GM12878 (cell line): Measurements from ENCODE around the gene VPS8. TPM values are rescaled to one million over a fixed set of nuclear protein-coding genes. Genes with fewer than 3 reads are reported as not detected.

Source experiments
- CHD1 ChIP-seq: IDR thresholded peaks from 2 replicates; pipeline ENCODE4 v1.6.1; 2012; ENCODE audit warnings: low read depth, low read length, improper control_type of control experiment
- DPF2 ChIP-seq: fragments of 450-650 bp; IDR thresholded peaks from 2 replicates; pipeline ENCODE4 v1.6.1; 2017; ENCODE audit warnings: mild to moderate bottlenecking
- GABPA ChIP-seq: IDR thresholded peaks from 2 replicates; pipeline ENCODE4 v1.6.1; 2014; ENCODE audit warnings: antibody characterized with exemption, low read depth, mild to moderate bottlenecking, inconsistent platforms
- NR2C1 ChIP-seq: fragments of 450-650 bp; IDR thresholded peaks from 2 replicates; pipeline ENCODE4 v1.6.1; 2017; ENCODE audit warnings: antibody characterized with exemption, mild to moderate bottlenecking, moderate library complexity
- POU2F2 ChIP-seq: IDR thresholded peaks from 3 replicates; pipeline ENCODE4 v1.6.1; 2011; ENCODE audit warnings: low read depth, mild to moderate bottlenecking, low read length, borderline replicate concordance
- PRDM15 ChIP-seq: fragments of 450-650 bp; formaldehyde crosslinking; IDR thresholded peaks from 2 replicates; pipeline ENCODE4 v1.4.0; 2020; ENCODE audit warnings: mild to moderate bottlenecking, moderate library complexity
- SMC3 ChIP-seq: IDR thresholded peaks from 2 replicates; pipeline ENCODE4 v1.6.1; 2011; ENCODE audit warnings: low read length, improper control_type of control experiment, borderline replicate concordance
- TCF12 ChIP-seq: IDR thresholded peaks from 2 replicates; pipeline ENCODE4 v1.6.1; 2011; ENCODE audit warnings: low read depth, mild to moderate bottlenecking, low read length
- TCF3 ChIP-seq: IDR thresholded peaks from 2 replicates; pipeline ENCODE4 v1.6.1; 2012; ENCODE audit warnings: low read depth, mild to moderate bottlenecking, low read length, borderline replicate concordance; ENCODE audit not compliant: insufficient read depth
- polyA plus RNA-seq, 11 experiments: library from polyadenylated mRNA; depleted of rRNA in 4 of 11; unstranded in 6 of 11; stranded (reverse) in 5 of 11; fragments of >200 nt; fragmentation: Nextera tagmentation in 4 of 11; fragmentation: Illumina TruSeq in 1 of 11; extraction: Ambion mirVana in 4 of 11; extraction: Trizol in 1 of 11; gene quantifications; 1 replicate in 1 of 11; 2 replicates in 10 of 11; pipeline versions ENCODE4 v1.2.1 to v1.2.3, GENCODE V29; 2011 to 2016; ENCODE audit warnings: inconsistent platforms in 2 of 11, missing spikeins in 2 of 11, low read depth in 1 of 11
- total RNA-seq, 4 experiments: library from RNA; depleted of rRNA in 3 of 4; stranded (reverse); fragments of >200 nt in 3 of 4; fragmentation: Illumina TruSeq in 1 of 4; extraction: Trizol in 1 of 4; gene quantifications; 2 replicates each; pipeline versions ENCODE4 v1.2.1 to v1.2.3, GENCODE V29; 2013 to 2021
- TF ChIP-seq, protein P1 (sequence below): fragments of 450-650 bp; IDR thresholded peaks from 2 replicates; pipeline ENCODE4 v1.6.1; 2014; ENCODE audit warnings: mild to moderate bottlenecking
- TF ChIP-seq, protein P2 (sequence below): fragments of 450-650 bp; IDR thresholded peaks from 2 replicates; pipeline ENCODE4 v1.6.1; 2017; ENCODE audit warnings: mild to moderate bottlenecking

The VPS8 gene
- total and polyA plus RNA-seq, 10 of the 15 experiments (the other 5 are each of a cell fraction or from before 2014, with no cell fraction given): 8.9 to 34.7 (median 20.9) TPM

- TF ChIP-seq POU2F2 (no peak), GABPA (no peak), CHD1 (no peak), TCF3 (no peak), SMC3 (no peak), NR2C1 (no peak), DPF2 (no peak), PRDM15 (CRISPR knock-in tag) (no peak), TCF12 (no peak)
- TF ChIP-seq, protein P1, sequence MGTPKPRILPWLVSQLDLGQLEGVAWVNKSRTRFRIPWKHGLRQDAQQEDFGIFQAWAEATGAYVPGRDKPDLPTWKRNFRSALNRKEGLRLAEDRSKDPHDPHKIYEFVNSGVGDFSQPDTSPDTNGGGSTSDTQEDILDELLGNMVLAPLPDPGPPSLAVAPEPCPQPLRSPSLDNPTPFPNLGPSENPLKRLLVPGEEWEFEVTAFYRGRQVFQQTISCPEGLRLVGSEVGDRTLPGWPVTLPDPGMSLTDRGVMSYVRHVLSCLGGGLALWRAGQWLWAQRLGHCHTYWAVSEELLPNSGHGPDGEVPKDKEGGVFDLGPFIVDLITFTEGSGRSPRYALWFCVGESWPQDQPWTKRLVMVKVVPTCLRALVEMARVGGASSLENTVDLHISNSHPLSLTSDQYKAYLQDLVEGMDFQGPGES: no peak
- TF ChIP-seq, protein P2, sequence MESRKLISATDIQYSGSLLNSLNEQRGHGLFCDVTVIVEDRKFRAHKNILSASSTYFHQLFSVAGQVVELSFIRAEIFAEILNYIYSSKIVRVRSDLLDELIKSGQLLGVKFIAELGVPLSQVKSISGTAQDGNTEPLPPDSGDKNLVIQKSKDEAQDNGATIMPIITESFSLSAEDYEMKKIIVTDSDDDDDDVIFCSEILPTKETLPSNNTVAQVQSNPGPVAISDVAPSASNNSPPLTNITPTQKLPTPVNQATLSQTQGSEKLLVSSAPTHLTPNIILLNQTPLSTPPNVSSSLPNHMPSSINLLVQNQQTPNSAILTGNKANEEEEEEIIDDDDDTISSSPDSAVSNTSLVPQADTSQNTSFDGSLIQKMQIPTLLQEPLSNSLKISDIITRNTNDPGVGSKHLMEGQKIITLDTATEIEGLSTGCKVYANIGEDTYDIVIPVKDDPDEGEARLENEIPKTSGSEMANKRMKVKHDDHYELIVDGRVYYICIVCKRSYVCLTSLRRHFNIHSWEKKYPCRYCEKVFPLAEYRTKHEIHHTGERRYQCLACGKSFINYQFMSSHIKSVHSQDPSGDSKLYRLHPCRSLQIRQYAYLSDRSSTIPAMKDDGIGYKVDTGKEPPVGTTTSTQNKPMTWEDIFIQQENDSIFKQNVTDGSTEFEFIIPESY: no peak
- TF ChIP-seq, all 136 proteins: peak for 0
These were observed 686 bp downstream of the VPS8 start (continued) for GRCh38 chr3:184812662-184813042.
